Activated CD4-positive, alpha-beta T cell treated with anti-CD3 and anti-CD28 coated beads for 48 hours (primary cell): ENCODE results near the gene KRT14.
"Not testable (repeated sequence)": the region's sequence is repeated elsewhere in the genome, so short reads cannot be mapped to it uniquely, and the experiment has no call there.

Source experiments
- DNase-seq: peaks from one replicate; pipeline ENCODE4 v3.0.0-alpha.2; 2020

KRT14 gene

DNA sequence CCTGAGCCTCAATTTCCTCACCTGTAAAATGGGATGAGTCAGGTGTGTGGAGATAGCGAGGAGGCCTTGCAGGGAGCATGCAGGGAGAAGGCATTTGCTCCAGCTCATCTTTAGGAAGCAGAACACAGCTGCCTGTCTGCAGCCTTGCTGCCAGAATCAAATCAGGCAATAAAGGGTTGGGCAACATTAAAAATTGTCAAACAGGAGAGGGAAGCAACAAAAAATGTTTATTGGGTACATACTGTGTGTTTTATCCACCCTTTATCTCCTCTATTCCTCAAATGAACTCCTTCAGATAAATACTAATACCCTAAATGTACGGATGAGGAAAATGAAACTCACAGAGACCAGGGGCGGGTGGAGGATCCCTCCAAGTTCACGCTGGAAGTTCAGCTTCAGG is 13.6 kb upstream of the KRT14 start:
- DNase-seq = no peak

DNA sequence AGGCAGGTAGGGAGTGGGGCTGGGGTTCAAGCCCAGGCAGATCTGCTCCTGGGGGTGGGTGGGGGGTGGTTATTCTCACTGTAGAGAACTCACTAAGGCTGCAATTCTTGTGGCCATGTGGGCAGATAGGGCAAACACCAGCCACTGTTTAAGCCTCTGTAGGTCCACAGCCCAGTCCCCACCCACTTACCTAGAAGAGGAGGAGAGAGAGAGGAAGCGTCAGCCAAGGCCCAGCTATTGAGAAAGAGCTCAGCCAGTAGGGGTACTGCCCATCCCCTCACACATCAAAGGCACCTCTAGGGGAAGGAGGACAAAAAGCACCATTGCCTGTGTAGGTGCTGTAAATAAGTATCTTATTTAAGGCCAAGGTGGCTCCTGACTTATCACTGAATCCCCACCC is 13.0 kb upstream of the KRT14 start:
- DNase-seq = no peak

GRCh38 chr17:41595585-41595984 is 8.9 kb upstream of the KRT14 start:
- no peak for DNase-seq

DNA sequence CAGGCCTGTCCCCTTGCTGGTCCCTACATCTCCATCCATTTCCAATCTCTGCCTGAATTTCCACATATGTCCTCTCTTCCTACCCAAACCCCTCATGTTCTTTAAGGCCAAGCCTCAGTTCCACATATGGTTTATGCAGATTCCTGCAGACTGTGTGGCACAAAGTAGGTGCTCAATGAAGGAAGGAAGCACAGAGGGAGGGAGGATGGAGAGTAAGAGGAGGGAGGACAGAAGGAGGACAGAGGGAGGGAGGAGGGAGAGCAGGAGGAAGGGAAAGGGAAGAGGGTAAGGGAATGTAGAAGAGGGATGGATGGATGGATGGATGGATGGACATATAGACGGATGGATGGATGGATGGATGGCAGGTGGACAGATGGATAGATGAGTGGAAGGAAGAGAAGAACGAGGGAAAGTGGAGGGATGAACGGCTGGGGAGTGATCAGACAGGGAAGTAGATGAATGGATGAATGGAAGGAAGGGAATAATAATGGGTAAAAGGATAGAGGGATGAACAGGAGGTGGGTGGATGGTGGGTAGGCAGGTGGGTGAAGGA is 7.7 kb upstream of the KRT14 start:
- no peak for DNase-seq

DNA sequence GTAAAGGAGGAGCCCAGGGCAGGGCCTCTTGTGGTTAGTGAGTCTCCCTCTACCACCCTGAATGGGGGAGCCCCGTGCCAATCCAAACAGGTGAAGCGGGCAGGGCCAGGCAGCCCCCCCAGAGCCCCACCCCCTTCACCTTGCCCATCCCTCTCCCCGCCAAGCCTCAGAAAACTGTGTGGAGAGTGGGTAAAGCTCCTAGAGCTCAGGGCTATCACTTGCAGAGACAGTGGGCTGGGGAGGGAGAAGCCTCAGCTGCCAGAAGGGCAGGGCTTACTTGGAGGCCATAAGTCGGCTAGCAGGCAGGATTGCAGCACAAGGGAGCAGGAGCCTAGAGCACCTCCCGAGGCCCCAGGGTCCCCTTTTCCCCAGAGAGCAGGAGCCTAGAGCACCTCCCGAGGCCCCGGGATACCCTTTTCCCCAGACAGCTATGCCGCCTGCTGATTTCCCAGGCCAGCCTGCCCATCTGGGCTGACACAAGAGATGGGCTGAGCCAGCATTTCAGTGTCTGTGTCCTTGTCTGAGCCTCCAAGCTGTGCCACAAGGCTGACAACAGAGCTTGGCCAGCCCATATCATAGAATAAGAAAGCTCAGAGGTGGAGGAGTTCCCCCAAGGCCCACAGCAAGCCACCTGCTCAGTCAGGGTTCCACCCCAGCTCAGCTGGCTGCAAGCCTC is 6.7 kb upstream of the KRT14 start:
- DNase-seq = no peak

GRCh38 chr17:41592601-41593305 is 6.1 kb upstream of the KRT14 start:
- no peak for DNase-seq

- DNase-seq = no peak
Measured at GRCh38 chr17:41589301-41589700, 2.6 kb upstream of the KRT14 start.

DNA sequence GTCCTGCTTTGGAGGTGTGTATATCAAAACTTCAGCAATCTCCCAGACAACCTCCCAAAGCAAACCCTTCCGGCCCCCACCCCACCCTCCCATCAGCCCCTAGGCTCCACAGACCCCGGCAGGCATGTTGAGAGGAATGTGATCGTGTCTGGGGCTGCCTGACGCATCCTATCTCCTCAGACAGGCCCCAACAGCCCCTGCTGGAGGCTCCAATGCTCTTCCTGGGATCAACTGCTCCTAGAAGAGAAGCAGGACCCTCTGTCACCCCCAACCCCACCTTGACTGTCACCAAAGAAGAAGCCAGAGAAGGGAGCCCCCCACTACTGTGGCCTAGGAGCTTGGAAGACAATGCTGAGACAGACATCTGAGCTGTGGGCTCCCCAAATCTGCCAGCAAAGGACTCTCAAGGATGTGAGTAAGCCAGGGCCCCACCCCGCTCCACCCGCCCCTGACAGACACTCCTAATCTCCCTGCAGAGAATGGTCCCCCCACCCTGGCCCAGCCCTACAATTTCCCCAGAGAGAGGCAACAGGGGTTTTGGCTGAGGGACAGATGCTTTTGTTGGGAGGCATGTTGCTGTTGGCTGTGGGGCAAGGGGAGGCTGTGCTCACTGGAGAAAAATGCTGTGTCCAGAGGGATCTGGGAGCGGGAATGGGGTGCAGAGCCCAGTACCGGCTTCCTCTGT is 1.6 kb upstream of the KRT14 start:
- no peak for DNase-seq

- no peak for DNase-seq
Measured at GRCh38 chr17:41585301-41586056, 1.2 kb downstream of the KRT14 start.

- DNase-seq = not testable (repeated sequence)
Measured at GRCh38 chr17:41584331-41584927, 2.3 kb downstream of the KRT14 start.

- no peak for DNase-seq
Measured at GRCh38 chr17:41583137-41584127, 3.3 kb downstream of the KRT14 start.

DNA sequence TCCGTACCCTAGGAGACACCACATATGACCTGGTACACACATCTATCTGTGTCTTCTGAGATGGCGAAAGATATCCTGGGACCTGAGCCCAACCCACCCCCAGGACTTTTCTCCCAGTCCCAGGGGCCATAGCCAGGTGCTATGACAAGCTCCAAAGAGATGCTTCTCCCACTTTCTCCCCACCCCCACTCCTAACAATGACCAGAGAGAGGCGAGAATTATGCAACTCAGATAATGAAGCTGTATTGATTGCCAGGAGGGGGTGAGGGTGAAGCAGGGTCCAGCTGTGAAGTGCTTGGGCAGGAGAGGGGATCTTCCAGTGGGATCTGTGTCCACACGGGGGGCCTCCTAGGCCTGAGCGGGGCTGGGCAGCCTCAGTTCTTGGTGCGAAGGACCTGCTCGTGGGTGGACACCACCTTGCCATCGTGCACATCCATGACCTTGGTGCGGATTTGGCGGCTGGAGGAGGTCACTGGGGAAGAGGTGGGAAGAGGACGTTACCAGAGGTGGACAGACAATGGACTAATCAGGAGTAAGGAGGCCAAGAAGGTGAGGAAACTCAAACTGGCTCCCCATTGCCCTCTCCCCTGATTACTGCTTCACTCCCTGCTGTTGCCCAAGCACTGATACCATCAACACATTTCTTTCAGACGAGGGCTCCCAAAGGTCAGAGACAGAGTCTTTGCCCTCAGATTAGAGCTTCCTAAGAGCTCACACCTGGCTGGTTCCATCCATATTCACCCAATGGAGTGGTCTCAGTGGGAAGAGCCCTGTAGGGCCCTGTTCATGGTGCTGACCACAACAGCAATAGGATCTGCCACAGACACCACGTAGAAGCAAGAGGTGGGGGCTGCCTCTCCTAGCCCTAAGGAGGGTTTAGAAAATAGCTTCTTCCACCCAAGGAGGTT is 4.4 kb downstream of the KRT14 start:
- DNase-seq = not testable (repeated sequence)

DNA sequence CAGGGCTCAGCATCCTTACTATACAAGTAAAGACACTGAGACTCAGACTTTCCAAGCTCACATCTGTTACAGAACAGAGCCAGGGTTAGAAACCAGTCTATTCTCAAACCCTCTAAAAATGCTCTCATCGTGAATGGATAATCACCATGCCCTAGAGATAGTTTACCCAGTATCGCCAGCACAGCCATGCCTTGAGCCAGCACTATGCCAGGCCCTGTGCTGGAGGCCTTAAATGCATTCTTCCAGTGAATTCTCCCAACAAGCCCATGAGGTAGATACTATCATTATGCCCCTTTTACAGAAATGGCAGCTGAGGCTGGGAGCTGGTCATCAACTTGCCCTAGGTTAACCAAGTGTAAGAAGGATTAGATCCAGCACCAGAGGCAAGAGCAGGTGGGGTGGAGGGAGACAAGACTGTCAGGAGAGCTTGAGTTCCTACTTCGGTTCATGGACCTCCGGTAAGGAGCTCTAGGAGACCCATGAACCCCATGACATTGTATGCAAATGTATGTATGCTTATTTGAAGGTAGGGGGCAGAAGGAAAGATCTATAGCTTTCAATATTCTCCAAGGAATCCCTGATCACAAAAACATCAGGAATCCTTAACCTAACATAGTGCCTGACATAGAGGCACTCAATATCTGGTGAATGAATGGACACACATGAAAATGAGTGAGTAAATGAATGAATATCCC is 5.2 kb downstream of the KRT14 start:
- DNase-seq = no peak

DNA sequence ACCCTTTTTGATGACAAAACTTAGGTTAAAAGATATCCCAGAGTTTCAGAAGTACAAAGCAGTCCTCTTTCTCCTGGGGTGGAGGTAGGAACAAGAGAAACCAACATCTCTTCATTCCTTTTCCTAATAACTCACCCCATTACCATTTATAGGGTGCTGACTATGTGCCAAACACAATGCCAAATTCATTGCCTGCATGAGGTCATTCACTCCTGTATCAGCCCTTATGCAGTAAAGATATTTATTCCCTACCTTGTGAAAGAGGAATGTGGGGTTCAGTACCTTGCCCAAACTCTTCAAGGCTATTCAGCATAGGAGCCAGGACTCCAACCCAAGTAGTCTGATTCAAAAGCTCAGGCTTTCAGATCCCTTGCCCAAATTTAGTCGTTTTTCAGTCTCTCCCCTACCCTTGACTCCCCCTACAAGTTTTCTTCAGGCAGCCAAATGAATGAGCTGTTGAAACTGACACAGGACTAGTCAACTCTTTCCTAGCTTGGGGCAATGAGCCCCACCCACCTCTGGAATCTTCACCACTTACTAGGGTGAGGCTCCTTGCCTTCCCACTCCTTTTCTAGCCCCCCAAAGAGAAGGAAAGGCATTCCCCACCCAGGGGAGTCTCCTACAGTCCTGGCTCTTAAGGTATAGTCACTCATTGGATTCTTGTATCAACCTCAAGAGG is 5.9 kb downstream of the KRT14 start:
- DNase-seq = no peak

DNA sequence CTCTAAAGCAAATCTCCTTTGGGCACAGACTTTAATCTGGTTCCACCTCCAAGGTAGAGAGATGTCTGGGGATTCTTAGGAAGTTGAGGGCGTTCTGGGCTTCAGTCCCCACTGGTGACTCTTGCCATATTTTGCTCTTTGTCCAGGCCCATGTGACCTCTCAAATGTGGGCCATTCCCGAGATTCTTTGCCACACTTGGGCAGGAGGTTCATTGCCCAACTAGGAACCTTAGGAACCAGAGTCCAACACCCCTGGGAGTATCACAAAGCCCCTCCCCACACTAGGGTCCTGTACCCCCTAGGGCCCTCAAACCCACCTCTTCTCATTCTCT is 6.5 kb downstream of the KRT14 start:
- DNase-seq = no peak

DNA sequence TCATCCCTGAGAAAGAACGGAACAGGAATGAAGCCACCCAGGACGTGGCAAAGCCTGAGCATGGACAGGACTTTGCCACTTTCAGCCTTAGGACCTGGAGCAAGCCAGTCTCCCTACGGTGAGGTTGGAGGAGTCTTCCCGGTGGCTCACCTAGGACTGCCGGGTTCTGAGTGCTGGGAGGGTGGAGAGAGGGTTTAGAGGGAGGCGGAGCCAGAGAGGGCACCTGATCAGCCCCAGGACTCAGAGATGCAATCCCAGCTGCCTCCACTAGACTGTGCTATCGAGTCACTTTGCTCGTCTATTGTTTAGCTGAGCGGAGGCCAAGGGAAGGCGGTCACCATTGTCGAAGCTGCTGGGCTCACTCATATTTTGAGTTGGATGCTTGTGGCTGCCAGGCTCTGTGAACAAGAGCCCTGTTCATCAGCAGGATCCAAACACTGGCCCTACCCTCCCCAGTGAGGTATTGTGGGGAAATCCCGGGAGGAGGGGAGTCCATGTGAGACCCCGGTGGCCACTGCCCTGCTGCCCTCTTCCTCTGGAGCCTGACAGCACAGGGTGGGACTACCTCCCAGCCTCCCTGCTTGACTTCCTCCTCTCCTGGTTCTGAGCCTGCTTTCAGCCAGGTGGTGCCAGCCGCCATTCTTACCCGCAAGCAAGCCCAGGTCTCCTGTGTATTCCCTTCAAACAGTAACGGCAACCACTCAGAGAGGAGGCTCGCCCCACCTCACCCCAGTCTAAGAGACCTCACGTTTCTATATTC is 7.0 kb downstream of the KRT14 start:
- peak; percentile 91 for DNase-seq

DNA sequence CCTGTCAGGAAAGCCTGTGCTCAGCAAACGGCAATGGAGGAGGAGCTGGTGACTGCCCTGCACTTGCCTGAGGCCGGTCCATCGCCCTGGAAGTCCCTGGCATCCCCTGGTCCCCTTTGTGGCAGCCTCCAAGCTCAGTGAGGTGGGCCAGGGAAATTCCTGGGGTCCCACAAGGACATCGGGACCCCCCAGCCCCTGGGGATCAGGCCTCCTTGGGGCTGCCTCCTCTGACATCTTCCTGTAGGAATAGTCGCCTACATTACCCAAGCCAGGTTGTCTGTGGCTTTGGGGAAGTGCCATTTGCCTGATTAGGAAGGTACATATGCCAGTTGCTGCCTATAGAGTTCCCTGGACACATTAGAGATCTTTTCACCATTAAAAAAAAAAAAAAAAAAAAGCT is 7.7 kb downstream of the KRT14 start:
- no peak for DNase-seq

DNA sequence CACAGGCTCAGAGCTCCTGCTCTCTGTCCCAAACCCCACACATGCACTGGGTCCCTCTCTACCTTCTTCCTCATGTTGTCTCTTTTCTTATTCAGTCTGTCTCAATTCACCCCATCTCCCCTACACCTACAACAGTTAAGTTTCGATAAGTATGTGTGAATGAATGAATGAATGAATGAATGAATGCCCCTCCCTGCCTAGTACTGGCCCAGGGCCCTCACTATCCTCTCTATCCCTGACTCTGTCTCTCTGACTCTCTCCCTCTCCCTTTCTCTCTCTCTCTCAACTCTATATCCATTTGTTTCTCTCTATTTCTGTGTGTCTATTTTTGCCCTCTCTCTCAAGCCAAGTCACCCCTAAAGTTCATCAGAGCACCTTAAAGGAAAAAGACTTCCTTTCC is 8.2 kb downstream of the KRT14 start:
- DNase-seq = no peak
